Measurements from ENCODE around the gene NHSL2.

Gene NHSL2

DNA sequence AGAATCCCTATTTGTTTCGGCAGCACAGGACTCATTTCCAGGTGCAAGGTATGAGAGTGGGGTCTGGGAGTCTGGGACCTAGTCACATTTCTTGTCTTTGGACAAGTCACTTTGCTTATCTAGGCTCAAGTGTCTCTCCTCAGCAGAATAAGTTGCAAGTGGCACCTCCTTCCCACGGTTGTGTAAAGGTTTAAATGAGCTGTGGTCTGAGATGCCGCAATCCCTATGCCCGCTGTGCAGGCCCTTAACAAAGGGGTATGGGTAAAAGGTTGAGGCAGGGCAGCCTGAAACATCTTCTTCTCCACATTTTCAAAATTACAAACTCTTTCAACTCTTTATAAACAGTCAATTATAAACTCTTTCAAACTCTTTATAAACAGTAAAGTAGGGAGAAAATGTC, 127.4 kb downstream of the NHSL2 start:
- no peak for DNase-seq (ENCODE audit: low read depth)
- H3K4me3 ChIP-seq (ENCODE audit: low read length): no peak overlapping the region
- TF ChIP-seq, protein P1, sequence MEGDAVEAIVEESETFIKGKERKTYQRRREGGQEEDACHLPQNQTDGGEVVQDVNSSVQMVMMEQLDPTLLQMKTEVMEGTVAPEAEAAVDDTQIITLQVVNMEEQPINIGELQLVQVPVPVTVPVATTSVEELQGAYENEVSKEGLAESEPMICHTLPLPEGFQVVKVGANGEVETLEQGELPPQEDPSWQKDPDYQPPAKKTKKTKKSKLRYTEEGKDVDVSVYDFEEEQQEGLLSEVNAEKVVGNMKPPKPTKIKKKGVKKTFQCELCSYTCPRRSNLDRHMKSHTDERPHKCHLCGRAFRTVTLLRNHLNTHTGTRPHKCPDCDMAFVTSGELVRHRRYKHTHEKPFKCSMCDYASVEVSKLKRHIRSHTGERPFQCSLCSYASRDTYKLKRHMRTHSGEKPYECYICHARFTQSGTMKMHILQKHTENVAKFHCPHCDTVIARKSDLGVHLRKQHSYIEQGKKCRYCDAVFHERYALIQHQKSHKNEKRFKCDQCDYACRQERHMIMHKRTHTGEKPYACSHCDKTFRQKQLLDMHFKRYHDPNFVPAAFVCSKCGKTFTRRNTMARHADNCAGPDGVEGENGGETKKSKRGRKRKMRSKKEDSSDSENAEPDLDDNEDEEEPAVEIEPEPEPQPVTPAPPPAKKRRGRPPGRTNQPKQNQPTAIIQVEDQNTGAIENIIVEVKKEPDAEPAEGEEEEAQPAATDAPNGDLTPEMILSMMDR (conservative IDR thresholded peaks at IDR 0.05; ENCODE audit: low read depth, low read length): no peak

DNA sequence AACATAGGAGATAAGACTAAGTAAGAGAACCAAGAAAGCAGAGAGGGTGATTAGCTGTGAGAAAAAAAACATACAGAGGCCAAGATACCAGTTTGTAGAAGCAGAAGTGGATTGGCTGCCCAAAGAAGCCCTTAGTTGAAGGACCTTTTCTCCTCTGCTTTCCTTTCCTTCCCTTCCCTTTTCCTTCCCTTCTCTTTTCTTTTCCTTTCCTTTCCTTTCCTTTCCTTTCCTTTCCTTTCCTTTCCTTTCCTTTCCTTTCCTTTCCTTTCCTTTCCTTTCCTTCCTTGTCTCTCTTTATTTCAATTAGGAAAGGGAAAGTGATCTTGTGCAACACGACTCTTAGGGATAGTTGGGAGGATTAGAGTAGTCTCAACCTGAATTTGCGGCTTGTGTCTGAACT, 128.2 kb downstream of the NHSL2 start:
- no peak overlapping the region for H3K4me3 ChIP-seq (ENCODE audit: low read length)
- no peak for DNase-seq (ENCODE audit: low read depth)
- TF ChIP-seq, protein P1 (conservative IDR thresholded peaks at IDR 0.05; ENCODE audit: low read depth, low read length): no peak

DNA sequence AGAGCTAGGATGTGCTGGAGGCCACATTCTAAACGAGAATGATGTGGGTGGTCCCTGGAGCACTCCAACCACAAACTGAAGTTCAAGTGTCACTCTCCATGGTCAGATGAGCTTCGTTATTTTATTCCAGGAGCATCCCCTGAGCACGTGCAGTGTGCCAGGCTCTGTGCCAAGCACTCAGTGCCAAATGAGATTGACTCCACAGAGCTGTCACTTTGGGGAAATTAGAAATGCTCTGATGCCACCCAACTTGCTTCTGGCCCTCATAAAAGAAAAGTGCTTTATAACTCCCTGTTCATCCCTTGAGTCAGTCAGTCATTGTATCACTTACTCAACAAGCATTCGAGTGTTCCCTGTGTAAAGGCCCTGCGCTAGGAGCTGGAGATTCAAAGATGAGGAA, 129.9 kb downstream of the NHSL2 start:
- H3K4me3 ChIP-seq (ENCODE audit: low read length): no peak overlapping the region
- TF ChIP-seq, protein P1 (conservative IDR thresholded peaks at IDR 0.05; ENCODE audit: low read depth, low read length): no peak
- no peak for DNase-seq (ENCODE audit: low read depth)

DNA sequence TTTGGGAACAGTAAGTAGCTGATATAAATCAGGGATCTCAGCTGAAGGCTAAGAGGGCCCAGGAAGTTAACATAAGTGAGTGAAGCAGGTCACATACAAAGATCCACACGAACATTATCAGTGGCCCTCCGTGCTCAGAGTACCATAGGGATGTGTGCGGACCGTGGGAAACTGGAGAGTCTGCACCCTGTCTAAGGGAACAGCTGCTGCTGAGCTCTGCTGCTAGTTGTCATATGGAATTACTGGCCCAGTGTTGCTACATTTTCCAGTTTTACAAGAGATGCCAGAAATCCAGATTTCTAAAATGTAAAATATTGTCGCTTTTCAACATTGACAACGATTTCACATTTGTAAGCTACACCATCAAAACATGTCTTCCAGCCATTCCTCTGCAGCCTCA, 130.5 kb downstream of the NHSL2 start:
- H3K4me3 ChIP-seq (ENCODE audit: low read length): no peak overlapping the region
- TF ChIP-seq, protein P1 (conservative IDR thresholded peaks at IDR 0.05; ENCODE audit: low read depth, low read length): no peak
- DNase-seq (ENCODE audit: low read depth): no peak

DNA sequence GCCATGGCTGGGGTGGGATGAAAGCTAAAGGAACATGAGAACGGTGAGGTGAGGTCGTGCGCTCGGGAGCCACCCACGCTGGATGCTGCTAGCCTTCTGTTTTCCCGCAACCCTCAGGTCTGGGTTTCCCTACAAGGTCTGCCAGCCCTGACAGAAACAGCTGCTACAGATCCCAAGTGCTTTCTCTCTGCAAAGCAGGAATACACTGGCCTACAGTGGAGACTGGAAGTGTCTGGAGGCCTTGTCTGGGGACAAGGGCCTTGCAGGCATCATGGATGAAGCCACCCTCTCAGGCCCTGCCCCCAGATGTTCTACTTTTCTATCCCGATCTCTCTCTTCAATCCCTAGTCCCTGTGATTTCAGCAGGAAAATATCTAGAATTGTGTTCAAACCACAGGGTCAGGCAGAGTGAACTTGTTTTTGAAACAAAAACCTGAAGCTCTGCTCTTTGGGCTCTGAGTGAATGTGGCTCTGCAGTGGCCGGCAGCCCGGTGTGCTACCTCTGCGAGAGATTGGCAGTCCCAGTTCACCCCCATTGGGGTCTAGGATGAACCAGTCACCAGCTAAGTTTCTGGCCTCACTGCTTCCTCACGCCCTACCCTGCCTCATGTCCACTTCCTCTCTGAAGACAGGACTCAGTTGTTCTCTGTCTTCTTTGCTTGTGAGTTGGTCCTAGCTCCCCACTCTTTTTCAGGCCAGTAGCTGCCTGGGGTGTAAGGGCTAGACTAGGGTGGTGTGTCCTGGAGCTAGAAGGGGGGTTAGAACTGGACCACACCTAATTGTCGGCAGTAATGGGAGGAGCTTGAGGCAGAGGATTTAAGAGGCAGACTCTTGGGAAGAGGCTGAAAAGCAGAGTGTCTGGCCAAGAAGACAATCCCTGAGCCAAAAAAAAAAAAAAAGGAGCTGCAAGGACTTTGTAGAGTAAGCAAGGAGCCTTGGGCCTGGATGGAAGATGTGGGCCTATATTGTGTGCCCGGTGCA, 131.5 kb downstream of the NHSL2 start:
- H3K4me3 ChIP-seq (ENCODE audit: low read length): no peak overlapping the region
- DNase-seq (ENCODE audit: low read depth): no peak
- TF ChIP-seq, protein P1 (conservative IDR thresholded peaks at IDR 0.05; ENCODE audit: low read depth, low read length): no peak

DNA sequence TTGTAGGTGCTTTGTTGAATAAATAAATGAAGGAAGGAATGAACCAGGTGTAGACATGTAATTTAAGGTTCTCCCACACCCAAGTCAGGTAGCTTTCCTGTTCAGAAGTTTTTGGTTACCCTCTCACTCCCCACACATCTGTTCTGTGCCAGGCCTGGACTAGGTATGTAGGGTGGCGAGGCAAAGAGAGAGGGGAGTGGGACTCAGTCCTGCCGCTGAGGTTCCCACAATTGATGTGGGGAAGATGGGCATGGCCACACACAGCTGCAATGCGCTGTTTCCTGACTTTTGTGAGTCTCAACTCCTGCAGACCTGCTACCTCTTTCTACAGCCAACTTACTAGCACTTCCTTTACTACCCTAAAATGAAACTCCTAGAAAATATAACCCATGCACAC, 132.2 kb downstream of the NHSL2 start:
- no peak for DNase-seq (ENCODE audit: low read depth)
- no peak overlapping the region for H3K4me3 ChIP-seq (ENCODE audit: low read length)
- TF ChIP-seq, protein P1 (conservative IDR thresholded peaks at IDR 0.05; ENCODE audit: low read depth, low read length): no peak

DNA sequence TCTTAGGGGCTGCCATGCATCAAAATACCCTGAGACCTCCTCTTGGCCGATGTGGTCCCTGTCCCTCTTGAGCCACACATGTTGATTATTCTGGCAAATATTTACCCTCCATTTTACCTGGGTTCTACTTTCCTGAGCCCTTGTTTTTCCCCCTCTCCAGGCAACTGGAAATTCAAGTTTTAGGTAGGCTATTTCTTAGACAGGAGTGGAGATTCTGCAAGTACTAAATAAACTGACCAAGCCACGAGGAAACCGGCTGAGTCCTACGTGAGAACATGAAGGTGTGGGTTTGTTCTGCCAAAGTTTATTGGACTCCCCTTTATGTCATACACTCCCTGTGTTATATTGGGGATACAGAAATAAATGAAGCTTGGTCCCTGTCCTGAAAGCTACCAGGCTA, 133.0 kb downstream of the NHSL2 start:
- TF ChIP-seq, protein P1 (conservative IDR thresholded peaks at IDR 0.05; ENCODE audit: low read depth, low read length): no peak
- DNase-seq (ENCODE audit: low read depth): no peak
- no peak overlapping the region for H3K4me3 ChIP-seq (ENCODE audit: low read length)

Data from retinal pigment epithelial cell (primary cell).